ENCODE data around the gene HTT.
A peak's percentile ranks its signal among the peaks of the same experiment; 100 is the strongest.

Gene HTT

GRCh38 chr4:3069661-3070199 lies 4.8 kb upstream of the HTT start:
- Histone ChIP-seq H3K4me1 (ENCODE audit: control insufficient read depth, insufficient read depth, low read length) (no peaks in the 10 kb centered on the region), H3K4me3 (ENCODE audit: low read length) (no peak overlapping the region), H3K9me3 (ENCODE audit: control insufficient read depth, insufficient read depth, low read length) (no peaks in the 10 kb centered on the region), H3K27me3 (ENCODE audit: control insufficient read depth, insufficient read depth, low read length) (no peaks in the 10 kb centered on the region), H3K27ac (ENCODE audit: low read length) (no peak overlapping the region), H3K36me3 (ENCODE audit: control insufficient read depth, insufficient read depth, low read length) (no peaks in the 10 kb centered on the region)
- DNase-seq (ENCODE audit: low read depth, low spot score) = no peak
- no CpG with 5 or more reads among the region's 16 CpGs for WGBS (ENCODE audit: insufficient coverage, insufficient read length)

DNA sequence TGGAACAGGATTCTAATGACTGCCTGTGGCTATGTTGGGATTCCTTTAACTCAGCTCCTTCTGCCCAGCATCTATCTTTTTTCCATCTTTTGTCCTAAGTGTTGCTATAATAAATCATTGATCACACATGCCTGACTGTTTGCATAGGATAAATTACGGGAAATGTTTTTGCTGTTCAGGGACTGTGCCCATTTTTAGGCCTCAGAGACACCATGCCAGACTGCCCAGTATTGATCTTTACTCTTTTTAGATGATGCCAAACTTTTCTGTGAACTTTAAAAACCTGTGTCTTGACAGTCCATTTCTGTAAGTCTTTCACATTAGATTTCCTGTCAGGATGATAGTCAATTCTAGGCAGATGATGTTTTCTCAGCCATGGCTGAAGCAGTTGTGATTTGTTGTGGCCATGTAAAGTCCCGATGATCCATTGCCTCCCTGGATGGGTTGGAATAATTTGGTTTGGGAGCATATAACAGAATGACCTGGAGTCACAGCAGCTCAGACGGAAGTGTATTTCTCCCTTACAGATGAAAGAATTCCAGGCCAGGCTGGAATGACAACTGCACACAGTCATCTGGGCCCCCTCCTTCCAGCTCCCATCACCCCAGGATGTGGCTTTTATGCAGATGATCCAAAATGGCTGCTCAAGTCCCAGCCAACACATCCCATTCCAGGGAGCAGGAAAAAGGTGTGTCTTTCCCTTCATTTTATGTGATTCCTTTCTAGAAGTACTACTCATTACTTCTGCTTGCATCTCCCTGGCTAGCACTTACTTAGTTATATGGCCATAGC lies 3.6 kb upstream of the HTT start:
- WGBS (ENCODE audit: insufficient coverage, insufficient read length) = no CpG with 5 or more reads among the region's 3 CpGs
- no peak for DNase-seq (ENCODE audit: low read depth, low spot score)
- Histone ChIP-seq H3K4me1 (ENCODE audit: control insufficient read depth, insufficient read depth, low read length) (no peaks in the 10 kb centered on the region), H3K9me3 (ENCODE audit: control insufficient read depth, insufficient read depth, low read length) (no peaks in the 10 kb centered on the region), H3K4me3 (ENCODE audit: low read length) (no peak overlapping the region), H3K36me3 (ENCODE audit: control insufficient read depth, insufficient read depth, low read length) (no peaks in the 10 kb centered on the region), H3K27me3 (ENCODE audit: control insufficient read depth, insufficient read depth, low read length) (no peaks in the 10 kb centered on the region), H3K27ac (ENCODE audit: low read length) (no peak overlapping the region)

DNA sequence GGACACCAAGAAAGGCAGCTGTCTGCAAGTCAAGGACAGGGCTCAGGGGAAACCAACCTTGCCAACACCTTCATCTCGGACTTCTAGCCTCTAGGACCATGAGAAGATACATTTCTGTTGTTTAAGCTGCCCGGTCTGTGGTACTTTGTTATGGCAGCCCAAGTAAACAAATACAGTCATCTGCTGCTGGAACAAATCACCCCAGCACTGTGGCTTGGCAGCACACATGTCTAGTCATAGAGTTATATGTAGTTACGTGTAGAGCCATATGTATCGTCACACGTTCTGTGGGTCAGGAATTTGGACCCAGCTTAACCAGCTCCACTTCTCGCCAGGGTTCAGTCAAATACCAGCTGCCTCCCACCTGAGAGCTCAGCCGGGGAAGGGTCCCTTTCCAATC lies 2.7 kb upstream of the HTT start:
- Histone ChIP-seq H3K9me3 (ENCODE audit: control insufficient read depth, insufficient read depth, low read length) (no peaks in the 10 kb centered on the region), H3K4me1 (ENCODE audit: control insufficient read depth, insufficient read depth, low read length) (no peaks in the 10 kb centered on the region), H3K27ac (ENCODE audit: low read length) (no peak overlapping the region), H3K36me3 (ENCODE audit: control insufficient read depth, insufficient read depth, low read length) (no peaks in the 10 kb centered on the region), H3K4me3 (ENCODE audit: low read length) (no peak overlapping the region), H3K27me3 (ENCODE audit: control insufficient read depth, insufficient read depth, low read length) (no peaks in the 10 kb centered on the region)
- no peak for DNase-seq (ENCODE audit: low read depth, low spot score)
- no CpG with 5 or more reads among the region's 7 CpGs for WGBS (ENCODE audit: insufficient coverage, insufficient read length)

DNA sequence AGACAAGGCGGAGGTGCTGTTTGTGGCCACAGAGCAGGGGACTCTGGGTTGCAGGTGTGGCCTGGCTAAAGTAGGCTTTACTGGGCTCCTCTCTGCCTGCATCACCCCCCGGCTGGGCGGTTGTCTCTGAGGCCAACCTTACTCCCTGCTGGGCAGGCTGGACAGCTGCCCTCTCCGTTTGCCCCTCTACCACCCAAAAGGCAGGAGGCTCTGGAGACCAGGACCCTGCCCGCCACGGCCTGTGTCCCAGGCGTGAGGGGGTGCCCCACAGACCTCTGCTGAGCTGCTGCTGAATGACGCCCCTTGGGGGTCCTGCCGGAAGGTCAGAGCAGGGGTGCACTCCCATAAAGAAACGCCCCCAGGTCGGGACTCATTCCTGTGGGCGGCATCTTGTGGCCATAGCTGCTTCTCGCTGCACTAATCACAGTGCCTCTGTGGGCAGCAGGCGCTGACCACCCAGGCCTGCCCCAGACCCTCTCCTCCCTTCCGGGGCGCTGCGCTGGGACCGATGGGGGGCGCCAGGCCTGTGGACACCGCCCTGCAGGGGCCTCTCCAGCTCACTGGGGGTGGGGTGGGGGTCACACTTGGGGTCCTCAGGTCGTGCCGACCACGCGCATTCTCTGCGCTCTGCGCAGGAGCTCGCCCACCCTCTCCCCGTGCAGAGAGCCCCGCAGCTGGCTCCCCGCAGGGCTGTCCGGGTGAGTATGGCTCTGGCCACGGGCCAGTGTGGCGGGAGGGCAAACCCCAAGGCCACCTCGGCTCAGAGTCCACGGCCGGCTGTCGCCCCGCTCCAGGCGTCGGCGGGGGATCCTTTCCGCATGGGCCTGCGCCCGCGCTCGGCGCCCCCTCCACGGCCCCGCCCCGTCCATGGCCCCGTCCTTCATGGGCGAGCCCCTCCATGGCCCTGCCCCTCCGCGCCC lies 1.1 kb upstream of the HTT start:
- no peaks in the 10 kb centered on the region for H3K27me3 ChIP-seq (ENCODE audit: control insufficient read depth, insufficient read depth, low read length)
- DNase-seq (ENCODE audit: low read depth, low spot score) = no peak
- H3K4me1 ChIP-seq (ENCODE audit: control insufficient read depth, insufficient read depth, low read length) = no peaks in the 10 kb centered on the region
- no peaks in the 10 kb centered on the region for H3K9me3 ChIP-seq (ENCODE audit: control insufficient read depth, insufficient read depth, low read length)
- peak overlapping the region; percentile 84 for H3K4me3 ChIP-seq (ENCODE audit: low read length)
- no peak overlapping the region for H3K27ac ChIP-seq (ENCODE audit: low read length)
- no peaks in the 10 kb centered on the region for H3K36me3 ChIP-seq (ENCODE audit: control insufficient read depth, insufficient read depth, low read length)
- no CpG with 5 or more reads among the region's 54 CpGs for WGBS (ENCODE audit: insufficient coverage, insufficient read length)

- peak overlapping the region; percentile 86 for H3K4me3 ChIP-seq (ENCODE audit: low read length)
- no peaks in the 10 kb centered on the region for H3K4me1 ChIP-seq (ENCODE audit: control insufficient read depth, insufficient read depth, low read length)
- no peaks in the 10 kb centered on the region for H3K9me3 ChIP-seq (ENCODE audit: control insufficient read depth, insufficient read depth, low read length)
- DNase-seq (ENCODE audit: low read depth, low spot score) = no peak
- no peak overlapping the region for H3K27ac ChIP-seq (ENCODE audit: low read length)
- H3K27me3 ChIP-seq (ENCODE audit: control insufficient read depth, insufficient read depth, low read length) = no peaks in the 10 kb centered on the region
- H3K36me3 ChIP-seq (ENCODE audit: control insufficient read depth, insufficient read depth, low read length) = no peaks in the 10 kb centered on the region
- no CpG with 5 or more reads among the region's 60 CpGs for WGBS (ENCODE audit: insufficient coverage, insufficient read length)
These were observed 568 bp downstream of the HTT start for GRCh38 chr4:3074846-3075651.

DNA sequence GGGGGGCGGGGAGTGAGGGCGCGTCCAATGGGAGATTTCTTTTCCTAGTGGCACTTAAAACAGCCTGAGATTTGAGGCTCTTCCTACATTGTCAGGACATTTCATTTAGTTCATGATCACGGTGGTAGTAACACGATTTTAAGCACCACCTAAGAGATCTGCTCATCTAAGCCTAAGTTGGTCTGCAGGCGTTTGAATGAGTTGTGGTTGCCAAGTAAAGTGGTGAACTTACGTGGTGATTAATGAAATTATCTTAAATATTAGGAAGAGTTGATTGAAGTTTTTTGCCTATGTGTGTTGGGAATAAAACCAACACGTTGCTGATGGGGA lies 1.1 kb downstream of the HTT start:
- WGBS (ENCODE audit: insufficient coverage, insufficient read length) = 100% methylated on average over 2 of the region's 8 CpGs

GRCh38 chr4:3077796-3078195 lies 3.3 kb downstream of the HTT start:
- no peak overlapping the region for H3K27ac ChIP-seq (ENCODE audit: low read length)
- H3K27me3 ChIP-seq (ENCODE audit: control insufficient read depth, insufficient read depth, low read length) = no peaks in the 10 kb centered on the region
- no peaks in the 10 kb centered on the region for H3K4me1 ChIP-seq (ENCODE audit: control insufficient read depth, insufficient read depth, low read length)
- no CpG with 5 or more reads among the region's 2 CpGs for WGBS (ENCODE audit: insufficient coverage, insufficient read length)
- DNase-seq (ENCODE audit: low read depth, low spot score) = no peak
- H3K36me3 ChIP-seq (ENCODE audit: control insufficient read depth, insufficient read depth, low read length) = no peaks in the 10 kb centered on the region
- no peaks in the 10 kb centered on the region for H3K9me3 ChIP-seq (ENCODE audit: control insufficient read depth, insufficient read depth, low read length)
- H3K4me3 ChIP-seq (ENCODE audit: low read length) = no peak overlapping the region

More for the DNA sequence above, 1.1 kb downstream of the HTT start:
- no peak for DNase-seq (ENCODE audit: low read depth, low spot score)
- H3K27me3 ChIP-seq (ENCODE audit: control insufficient read depth, insufficient read depth, low read length) = no peaks in the 10 kb centered on the region
- no peaks in the 10 kb centered on the region for H3K9me3 ChIP-seq (ENCODE audit: control insufficient read depth, insufficient read depth, low read length)
- H3K36me3 ChIP-seq (ENCODE audit: control insufficient read depth, insufficient read depth, low read length) = no peaks in the 10 kb centered on the region
- no peak overlapping the region for H3K27ac ChIP-seq (ENCODE audit: low read length)
- peak overlapping the region; percentile 39; the same call in 1 of the 2 replicates for H3K4me3 ChIP-seq (ENCODE audit: low read length)
- H3K4me1 ChIP-seq (ENCODE audit: control insufficient read depth, insufficient read depth, low read length) = no peaks in the 10 kb centered on the region

DNA sequence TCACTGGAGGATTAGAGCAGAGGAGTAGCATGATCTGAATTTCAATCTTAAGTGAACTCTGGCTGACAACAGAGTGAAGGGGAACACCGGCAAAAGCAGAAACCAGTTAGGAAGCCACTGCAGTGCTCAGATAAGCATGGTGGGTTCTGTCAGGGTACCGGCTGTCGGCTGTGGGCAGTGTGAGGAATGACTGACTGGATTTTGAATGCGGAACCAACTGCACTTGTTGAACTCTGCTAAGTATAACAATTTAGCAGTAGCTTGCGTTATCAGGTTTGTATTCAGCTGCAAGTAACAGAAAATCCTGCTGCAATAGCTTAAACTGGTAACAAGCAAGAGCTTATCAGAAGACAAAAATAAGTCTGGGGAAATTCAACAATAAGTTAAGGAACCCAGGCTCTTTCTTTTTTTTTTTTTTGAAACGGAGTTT lies 5.2 kb downstream of the HTT start:
- Histone ChIP-seq H3K4me1 (ENCODE audit: control insufficient read depth, insufficient read depth, low read length) (no peaks in the 10 kb centered on the region), H3K9me3 (ENCODE audit: control insufficient read depth, insufficient read depth, low read length) (no peaks in the 10 kb centered on the region), H3K27ac (ENCODE audit: low read length) (no peak overlapping the region), H3K27me3 (ENCODE audit: control insufficient read depth, insufficient read depth, low read length) (no peaks in the 10 kb centered on the region), H3K36me3 (ENCODE audit: control insufficient read depth, insufficient read depth, low read length) (no peaks in the 10 kb centered on the region), H3K4me3 (ENCODE audit: low read length) (no peak overlapping the region)
- DNase-seq (ENCODE audit: low read depth, low spot score) = no peak
- WGBS (ENCODE audit: insufficient coverage, insufficient read length) = no CpG with 5 or more reads among the region's 6 CpGs

DNA sequence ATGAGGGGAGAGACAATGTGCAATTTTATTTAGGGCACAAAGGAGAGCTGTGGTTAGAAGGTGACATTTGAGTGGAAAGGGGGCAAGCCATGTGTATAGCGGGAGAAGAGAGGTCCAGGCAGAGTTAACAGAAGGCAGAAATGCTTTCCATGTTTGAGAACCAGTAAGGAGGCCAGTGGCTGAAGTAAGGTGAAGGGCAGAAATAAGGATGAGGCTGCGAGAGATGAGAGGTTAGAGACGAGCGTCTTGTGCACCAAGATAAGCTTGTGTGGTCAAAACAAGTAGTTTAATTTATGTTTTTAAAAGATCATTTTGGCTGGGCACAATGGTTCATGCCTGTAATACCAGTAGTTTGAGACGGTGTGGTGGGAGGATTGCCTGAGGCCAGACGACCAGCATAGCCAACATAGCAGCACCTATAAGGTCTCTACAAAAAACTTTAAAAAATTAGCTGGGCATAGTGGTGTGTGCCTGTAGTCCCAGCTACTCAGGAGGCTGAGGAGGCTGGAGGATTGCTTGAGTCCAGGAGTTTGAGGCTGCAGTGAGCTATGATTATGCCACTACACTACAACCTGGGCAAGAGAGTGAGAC lies 8.5 kb downstream of the HTT start:
- Histone ChIP-seq H3K4me1 (ENCODE audit: control insufficient read depth, insufficient read depth, low read length) (no peaks in the 10 kb centered on the region), H3K4me3 (ENCODE audit: low read length) (no peak overlapping the region), H3K36me3 (ENCODE audit: control insufficient read depth, insufficient read depth, low read length) (no peaks in the 10 kb centered on the region), H3K9me3 (ENCODE audit: control insufficient read depth, insufficient read depth, low read length) (no peaks in the 10 kb centered on the region), H3K27ac (ENCODE audit: low read length) (no peak overlapping the region), H3K27me3 (ENCODE audit: control insufficient read depth, insufficient read depth, low read length) (no peaks in the 10 kb centered on the region)
- no CpG with 5 or more reads among the region's 6 CpGs for WGBS (ENCODE audit: insufficient coverage, insufficient read length)
- no peak for DNase-seq (ENCODE audit: low read depth, low spot score)

DNA sequence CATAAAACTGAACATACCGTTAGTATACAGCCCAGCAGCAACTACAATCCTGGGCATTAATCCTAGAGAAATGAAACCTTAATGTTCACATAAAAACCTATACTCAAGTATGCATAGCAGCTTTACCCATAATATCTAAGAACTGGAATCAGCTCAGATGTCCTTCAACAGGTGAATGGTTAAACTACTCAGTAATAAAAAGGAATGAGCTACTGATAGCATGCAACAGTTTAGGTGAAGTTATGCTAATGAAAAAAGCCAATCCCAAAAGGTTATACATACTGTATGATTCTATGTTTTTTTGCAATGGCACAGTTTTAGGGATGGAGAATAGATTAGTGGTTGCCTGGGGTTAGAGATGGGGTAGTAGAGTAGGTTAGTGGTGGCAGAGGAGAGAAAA lies 9.3 kb downstream of the HTT start:
- Histone ChIP-seq H3K36me3 (ENCODE audit: control insufficient read depth, insufficient read depth, low read length) (no peaks in the 10 kb centered on the region), H3K4me1 (ENCODE audit: control insufficient read depth, insufficient read depth, low read length) (no peaks in the 10 kb centered on the region)

More for the DNA sequence above, 9.3 kb downstream of the HTT start:
- H3K27me3 ChIP-seq (ENCODE audit: control insufficient read depth, insufficient read depth, low read length) = no peaks in the 10 kb centered on the region
- no peaks in the 10 kb centered on the region for H3K9me3 ChIP-seq (ENCODE audit: control insufficient read depth, insufficient read depth, low read length)
- WGBS (ENCODE audit: insufficient coverage, insufficient read length) = no CpG with 5 or more reads among the region's 1 CpG
- H3K4me3 ChIP-seq (ENCODE audit: low read length) = no peak overlapping the region
- DNase-seq (ENCODE audit: low read depth, low spot score) = no peak
- H3K27ac ChIP-seq (ENCODE audit: low read length) = no peak overlapping the region
